Inflammatory macrophage (primary cell): ENCODE data around the gene GLYR1.

Experiments used
- DNase-seq, 2 donors: peaks; one replicate each; pipeline ENCODE4 v3.0.0-alpha.2; 2020 to 2022

Gene GLYR1

DNA sequence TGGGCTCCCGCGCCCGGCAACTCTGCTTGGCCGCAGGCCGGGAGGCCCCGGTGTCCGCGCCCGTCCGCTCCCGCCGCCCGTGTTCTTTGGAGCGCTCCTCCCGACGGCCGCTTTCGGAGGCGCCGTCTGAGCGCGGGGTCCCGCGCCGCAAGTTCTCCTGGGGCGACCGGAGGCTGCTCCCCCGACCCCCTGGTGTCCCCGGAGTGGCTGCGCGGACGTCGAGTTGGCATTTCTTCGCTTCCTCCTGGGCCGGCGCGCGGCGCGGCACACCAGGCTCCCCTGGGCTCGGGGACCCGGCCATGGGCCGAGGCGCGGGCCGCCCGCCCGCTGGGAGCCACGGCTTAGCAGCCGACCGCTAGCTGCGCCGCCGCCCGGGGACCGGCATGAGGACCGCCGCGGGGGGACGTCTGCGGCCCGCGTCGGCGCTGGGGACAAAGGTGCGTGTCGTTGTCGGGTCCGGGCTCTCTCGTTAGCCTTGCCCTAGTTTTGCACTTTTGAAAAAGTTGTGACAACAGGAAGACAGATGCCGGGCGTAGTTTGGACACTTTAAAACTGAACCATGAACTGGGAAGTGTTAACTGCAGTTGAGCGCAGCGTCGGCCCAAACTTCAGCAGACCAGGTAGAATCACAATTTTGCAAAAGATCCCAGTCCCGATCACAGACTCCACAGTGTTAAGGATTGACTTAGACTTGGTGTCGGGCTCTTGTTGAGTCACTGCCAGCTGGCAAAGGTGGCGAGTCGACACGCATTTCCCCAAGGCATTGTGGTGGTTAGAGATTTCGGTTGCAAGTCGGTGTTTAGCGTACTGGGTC, 893 bp upstream of the GLYR1 start:
- DNase-seq, result peak; percentile 23 to 47

GRCh38 chr16:4846503-4846900, 586 bp downstream of the GLYR1 start:
- DNase-seq, result peak; percentile 70 to 83

- DNase-seq, result no peak
Measured at GRCh38 chr16:4840984-4841383, 6.1 kb downstream of the GLYR1 start.

GRCh38 chr16:4839942-4840341, 7.1 kb downstream of the GLYR1 start:
- no peak for DNase-seq

- no peak for DNase-seq
Measured at GRCh38 chr16:4837733-4838501, 9.2 kb downstream of the GLYR1 start.

DNA sequence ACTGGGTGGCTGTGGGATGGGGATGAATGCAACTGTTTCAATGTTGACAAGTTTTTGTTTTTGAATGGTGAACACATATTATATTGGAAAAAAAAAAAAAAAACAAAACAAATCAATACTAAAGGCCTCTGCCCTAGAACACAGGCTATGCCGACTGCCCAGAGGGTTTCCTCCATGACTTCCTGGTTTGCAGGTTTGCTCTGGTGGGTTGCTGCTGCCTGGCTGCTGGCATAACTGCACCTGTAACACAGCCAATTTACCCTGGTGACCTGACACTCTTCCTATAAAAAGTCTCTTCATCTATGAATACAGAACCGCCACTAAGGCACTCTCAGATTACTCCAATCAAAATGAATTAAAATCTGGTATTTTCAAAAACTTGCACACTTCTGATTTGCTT, 10.4 kb downstream of the GLYR1 start:
- DNase-seq, result no peak

GRCh38 chr16:4833584-4833983, 13.5 kb downstream of the GLYR1 start:
- no peak for DNase-seq

- DNase-seq, result no peak
Measured at GRCh38 chr16:4832698-4833343, 14.3 kb downstream of the GLYR1 start.

DNA sequence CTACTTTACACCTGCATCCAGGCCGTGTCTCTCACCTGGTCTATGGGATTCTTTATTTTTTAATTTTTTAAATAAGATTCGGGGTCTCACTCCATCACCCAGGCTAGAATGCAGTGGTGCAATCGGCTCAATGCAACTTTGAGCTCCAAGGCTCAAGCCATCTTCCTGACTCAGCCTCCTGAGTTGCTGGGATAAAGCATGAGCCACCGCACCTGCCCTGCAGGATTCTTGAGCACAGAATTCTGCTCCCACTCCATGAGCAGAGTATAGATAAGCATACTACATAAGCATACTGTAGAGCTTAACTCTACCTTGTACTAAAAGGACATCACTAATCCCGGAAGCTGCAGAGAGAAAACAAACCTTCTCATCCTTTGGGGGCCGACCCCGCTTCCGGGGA, 15.5 kb downstream of the GLYR1 start:
- DNase-seq, result no peak

GRCh38 chr16:4830408-4830807, 16.7 kb downstream of the GLYR1 start:
- DNase-seq, result no peak

DNA sequence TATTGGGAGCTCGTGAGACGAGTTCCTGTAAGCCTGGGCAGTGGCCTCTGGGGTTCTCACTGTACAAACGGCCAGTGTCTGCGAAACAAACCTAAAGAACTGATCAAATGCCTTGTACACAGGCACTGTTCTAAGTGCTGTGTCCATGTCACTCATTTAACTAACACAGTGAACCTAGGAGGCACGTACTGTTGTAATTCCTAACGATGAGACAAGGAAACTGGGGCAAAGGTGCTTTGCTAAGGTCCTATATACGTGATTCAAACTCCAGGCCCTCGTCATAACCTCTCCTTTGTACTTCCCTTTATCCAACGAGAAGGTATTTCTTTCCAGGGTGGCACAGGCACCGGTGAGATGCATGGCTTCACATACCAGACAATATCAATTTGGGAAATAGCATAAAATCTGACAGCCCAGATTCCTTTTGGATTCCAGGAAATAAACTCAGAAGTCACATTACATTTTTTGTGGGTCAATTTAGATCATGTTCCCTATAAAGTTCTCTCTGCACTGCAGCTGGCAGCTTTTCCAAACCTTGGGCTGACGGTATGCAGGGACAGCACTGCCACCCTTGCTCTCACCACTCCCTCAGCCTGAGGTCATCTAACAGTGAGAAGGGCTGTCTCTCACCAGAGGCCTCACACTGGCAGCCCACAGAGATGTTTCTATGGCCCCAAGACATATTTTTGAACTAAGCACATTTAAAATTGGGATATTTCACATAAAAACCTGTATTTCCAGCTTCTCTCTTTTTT, 18.3 kb downstream of the GLYR1 start:
- DNase-seq, result no peak

DNA sequence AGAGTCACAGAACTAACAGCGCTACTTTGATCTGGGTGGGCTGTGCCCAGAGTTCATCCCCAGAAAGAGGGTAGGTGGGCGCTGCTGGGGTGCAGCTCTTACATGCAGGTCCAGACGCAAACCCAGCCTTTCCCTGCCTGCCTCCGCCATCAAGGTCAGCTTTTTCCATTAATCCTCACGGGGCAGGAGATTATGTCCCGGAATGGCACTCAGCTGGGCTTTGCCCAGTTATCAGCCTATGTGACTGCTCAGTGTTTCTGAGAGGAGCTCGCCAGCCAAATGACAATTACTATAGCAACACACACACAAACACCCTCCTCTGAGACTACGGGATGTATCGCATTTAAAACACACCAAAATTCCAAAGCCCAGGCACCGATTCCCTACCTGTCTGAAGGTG, 20.1 kb downstream of the GLYR1 start:
- DNase-seq, result no peak

- no peak for DNase-seq
Measured at GRCh38 chr16:4826526-4826925, 20.6 kb downstream of the GLYR1 start.

DNA sequence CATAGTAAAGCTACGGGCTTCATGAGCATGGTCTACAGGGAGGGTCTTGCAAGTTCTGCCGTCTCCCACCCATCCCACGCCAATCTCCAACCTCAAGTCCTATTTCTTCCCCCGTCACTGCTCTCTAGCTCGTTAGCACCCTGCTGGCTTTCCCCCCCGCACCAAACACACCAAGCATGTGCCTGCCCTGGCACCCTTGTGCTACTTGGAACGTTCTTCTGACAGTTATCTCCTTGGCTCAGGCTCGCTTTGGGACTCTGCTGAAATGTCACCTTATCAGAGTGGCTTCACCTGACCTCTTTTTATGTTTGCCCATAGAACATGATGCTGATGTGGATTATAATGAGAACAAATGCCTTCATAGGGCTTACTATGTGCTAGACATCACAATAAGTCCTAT, 21.9 kb downstream of the GLYR1 start:
- DNase-seq, result no peak

DNA sequence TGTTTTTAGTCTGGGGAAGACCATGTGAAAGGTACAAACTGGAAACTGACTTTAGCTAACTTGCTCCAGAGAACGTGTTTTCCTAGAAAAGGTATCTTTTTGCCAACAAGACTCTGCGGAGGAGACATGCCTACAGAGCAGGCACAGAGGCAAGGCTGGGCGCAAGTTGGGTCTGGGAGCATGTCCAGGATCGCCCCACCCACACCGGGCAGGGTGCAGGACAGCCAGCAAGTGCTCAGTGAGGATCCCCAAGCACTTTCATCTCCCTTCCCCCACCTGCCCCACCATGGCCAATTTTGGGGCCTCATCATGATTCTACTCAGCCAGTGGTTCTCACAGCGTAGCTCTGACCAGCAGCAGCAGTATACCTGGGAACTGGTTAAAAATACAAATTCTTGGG, 26.4 kb downstream of the GLYR1 start:
- DNase-seq, result no peak

DNA sequence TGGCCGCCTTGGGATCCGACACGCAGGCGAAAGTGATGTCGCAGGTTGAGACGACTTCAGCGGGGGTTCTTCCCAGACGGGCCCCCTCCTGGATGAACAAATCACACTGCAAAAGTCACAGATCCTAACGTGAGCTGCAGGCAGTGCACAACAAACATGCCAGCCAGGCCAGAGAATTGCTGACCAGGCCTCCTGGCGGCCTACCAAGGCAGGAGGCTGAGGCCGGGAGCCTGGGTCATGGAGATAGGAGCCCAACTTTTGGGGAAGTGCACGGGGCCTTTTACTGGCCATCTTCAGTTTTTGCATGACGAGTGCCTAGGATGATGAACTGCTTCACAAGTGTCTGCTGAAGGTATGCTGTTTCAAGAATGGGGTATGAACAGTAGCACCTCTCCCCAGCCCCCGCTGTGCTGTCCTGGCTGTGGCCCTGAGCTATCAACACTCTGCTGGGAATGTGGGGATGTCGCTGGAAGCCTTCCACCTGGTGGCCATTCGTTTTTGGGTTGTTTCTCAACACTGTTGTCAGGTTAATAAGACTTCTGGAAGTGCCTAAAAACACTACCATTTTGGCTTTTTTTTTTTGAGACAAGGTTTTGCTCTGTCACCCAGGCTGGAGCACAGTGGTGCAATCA, 32.4 kb downstream of the GLYR1 start:
- no peak for DNase-seq

DNA sequence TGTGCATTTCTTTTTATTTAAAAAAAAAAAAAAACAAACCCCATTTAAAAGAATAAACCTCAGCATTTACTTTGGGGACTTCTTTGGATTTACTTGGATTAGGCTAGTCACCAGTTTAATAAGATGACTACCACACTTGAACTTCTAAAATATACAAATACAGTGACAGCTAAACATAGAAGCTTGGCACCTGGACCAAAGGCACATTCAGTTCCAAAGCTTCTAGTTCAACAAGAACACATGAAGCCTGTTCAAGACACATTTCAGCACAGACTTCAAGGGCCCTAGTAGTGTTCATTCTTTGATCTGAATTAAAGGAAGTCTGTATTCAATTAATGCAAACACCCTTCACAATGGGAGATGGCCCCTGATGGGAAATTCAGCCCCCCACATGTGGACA, 33.0 kb downstream of the GLYR1 start:
- no peak for DNase-seq

- DNase-seq, result no peak
Measured at GRCh38 chr16:4813251-4814003, 33.7 kb downstream of the GLYR1 start.

GRCh38 chr16:4811773-4812172, 35.3 kb downstream of the GLYR1 start:
- no peak for DNase-seq

DNA sequence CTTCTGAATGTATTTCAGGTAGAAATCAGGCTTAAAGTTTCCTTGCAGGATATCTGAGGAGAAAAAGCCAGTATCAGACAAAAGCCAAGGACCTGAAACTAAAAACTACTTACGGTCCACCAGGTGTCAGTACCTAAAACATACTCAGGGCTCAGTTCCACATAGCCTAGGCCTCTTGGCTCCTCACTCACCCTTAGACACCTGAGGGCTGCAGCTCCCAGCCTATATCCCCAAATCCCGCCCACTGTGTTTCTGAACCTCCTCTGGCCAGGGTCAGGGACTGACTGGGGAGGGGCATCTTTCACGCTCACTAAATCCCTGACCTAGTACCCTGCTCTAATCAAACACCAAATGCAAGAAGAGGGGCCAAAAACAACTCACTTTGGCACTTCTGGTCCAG, 35.8 kb downstream of the GLYR1 start:
- no peak for DNase-seq

DNA sequence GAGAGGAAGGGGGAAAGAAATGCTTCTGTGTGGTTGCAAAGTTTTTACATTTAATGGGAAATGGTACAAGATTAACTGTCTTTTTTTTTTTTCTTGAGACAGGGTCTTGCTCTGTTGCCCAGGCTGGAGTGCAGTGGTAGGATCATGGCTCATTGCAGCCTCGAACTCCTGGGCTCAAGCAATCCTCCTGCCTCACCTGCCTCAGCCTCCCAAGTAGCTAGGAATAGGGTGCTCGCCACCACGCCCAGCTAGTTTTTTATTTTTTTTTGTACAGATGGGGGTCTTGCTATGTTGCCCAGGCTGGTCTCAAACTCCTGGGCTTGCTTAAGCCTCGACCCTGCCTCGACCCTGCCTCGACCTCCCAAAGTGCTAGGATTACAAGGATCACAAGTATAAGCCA, 40.8 kb downstream of the GLYR1 start:
- DNase-seq, result no peak

- no peak for DNase-seq
Measured at GRCh38 chr16:4805231-4805630, 41.9 kb downstream of the GLYR1 start.
